GM18909 (cell line): Measurements from ENCODE around the gene EDEM3.
A peak's percentile ranks its signal among the peaks of the same experiment; 100 is the strongest.
"Not testable (repeated sequence)": the region's sequence is repeated elsewhere in the genome, so short reads cannot be mapped to it uniquely, and the experiment has no call there.

Experiments used
- ATAC-seq: cut with Tn5 transposase; IDR thresholded peaks from one replicate; pipeline ENCODE4 v1.9.1; 2021; ENCODE audit warnings: mild to moderate bottlenecking; ENCODE audit not compliant: unreplicated experiment, poor library complexity

Gene EDEM3

GRCh38 chr1:184682956-184683355 lies 71.7 kb downstream of the EDEM3 start:
- no peak for ATAC-seq

- not testable (repeated sequence) for ATAC-seq
Measured at GRCh38 chr1:184680611-184681225, 73.9 kb downstream of the EDEM3 start.

DNA sequence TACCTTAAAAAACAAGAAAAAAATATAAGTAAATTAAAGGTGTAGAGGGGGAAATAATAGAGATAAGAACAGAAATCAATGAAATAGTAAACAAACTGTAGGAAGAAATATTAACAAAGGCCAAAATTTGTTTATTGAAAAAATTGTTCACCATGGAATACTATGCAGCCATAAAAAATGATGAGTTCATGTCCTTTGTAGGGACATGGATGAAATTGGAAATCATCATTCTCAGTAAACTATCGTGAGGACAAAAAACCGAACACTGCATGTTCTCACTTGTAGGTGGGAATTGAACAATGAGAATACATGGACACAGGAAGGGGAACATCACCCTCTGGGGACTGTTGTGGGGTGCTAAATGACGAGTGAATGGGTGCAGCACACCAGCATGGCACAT lies 75.2 kb downstream of the EDEM3 start:
- ATAC-seq = not testable (repeated sequence)

- ATAC-seq = no peak
Measured at GRCh38 chr1:184677344-184677743, 77.3 kb downstream of the EDEM3 start.

- ATAC-seq = no peak
Measured at GRCh38 chr1:184673305-184673704, 81.4 kb downstream of the EDEM3 start.

DNA sequence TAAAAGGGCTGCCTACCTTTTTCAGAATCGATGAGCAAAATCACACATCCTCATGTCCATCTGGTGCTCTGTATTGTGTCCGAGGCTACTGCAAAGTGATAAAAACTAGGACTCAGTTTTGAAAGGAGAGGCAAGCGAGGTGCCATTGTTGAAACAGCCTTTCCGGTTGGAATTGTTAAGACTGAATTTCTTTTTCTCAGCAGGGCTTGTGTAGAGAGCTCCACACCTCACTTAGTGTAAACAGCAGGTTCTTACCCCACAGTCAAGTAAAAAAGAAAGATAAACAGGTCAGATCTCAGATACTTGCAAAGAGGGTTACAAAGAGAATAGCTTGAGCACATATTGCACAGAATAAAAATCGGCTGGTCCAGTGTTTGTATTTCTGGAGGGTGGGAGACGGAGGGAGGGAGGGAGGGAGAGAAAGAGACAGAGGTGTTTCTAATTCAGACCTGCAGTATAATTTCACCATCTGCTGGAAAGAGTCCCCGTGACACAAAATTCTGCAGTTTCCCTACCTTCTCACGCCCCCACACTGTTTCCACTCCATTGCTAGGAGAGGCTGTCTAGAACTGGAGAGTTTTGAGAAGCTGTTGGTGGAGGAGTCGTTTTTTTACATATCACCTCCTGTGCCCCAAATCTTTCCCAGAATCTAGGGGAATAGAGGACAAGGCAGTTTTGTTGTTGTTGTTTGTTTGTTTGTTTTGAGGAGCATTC lies 82.5 kb downstream of the EDEM3 start:
- ATAC-seq = no peak

DNA sequence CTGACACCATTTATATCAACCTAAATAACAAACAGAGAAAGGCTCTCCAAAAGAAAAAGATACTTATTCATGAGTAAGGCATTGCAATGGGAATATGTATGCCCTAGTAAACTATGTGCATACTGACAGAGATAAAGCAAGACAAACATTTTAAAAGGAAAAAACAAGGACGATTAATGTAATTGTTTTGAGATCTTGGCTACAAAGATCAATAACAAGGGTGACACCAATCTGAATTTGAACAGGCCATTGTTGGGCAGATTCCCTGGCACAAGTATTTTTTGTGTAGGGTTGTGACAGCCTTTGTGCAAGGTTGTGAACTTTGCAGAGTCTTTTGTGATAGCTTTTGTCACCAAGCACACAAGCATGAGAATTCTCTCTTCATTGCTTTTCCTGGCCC lies 85.3 kb downstream of the EDEM3 start:
- no peak for ATAC-seq

GRCh38 chr1:184665360-184665759 lies 89.3 kb downstream of the EDEM3 start:
- ATAC-seq = no peak

GRCh38 chr1:184664661-184665060 lies 90.0 kb downstream of the EDEM3 start:
- ATAC-seq = no peak

DNA sequence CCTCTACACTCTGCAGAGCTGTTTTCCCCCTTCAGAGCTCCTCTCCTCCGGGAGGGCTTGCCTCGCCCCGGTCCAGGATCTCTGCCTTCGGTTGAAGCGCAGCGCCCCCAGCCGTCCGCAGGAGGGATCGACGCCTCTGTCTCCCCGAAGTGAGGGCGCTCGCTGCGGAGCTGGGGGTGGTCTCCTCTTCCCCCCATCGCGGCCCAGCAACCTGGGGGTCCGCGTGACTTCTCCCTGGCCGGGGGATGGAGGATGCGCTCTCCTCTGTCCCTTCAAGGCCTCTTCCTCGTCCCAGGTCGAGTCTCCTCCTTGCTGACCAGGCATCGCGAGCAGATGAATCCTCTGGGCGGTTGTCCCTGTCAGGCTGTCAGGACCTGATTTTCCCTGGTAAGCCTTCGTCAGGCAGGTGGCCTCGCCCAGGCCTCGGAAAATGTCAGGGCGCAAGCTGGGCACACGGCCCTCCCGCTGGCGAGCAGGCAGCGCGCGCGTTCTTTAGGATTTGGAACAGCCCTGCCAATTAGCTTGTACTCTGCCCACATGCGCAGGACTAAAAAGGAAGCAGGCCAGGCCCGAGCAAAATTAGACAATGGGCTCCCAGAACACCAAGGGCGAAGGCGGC lies 90.5 kb downstream of the EDEM3 start:
- ATAC-seq = peak; percentile 64

- no peak for ATAC-seq
Measured at GRCh38 chr1:184661801-184662200, 92.9 kb downstream of the EDEM3 start.

DNA sequence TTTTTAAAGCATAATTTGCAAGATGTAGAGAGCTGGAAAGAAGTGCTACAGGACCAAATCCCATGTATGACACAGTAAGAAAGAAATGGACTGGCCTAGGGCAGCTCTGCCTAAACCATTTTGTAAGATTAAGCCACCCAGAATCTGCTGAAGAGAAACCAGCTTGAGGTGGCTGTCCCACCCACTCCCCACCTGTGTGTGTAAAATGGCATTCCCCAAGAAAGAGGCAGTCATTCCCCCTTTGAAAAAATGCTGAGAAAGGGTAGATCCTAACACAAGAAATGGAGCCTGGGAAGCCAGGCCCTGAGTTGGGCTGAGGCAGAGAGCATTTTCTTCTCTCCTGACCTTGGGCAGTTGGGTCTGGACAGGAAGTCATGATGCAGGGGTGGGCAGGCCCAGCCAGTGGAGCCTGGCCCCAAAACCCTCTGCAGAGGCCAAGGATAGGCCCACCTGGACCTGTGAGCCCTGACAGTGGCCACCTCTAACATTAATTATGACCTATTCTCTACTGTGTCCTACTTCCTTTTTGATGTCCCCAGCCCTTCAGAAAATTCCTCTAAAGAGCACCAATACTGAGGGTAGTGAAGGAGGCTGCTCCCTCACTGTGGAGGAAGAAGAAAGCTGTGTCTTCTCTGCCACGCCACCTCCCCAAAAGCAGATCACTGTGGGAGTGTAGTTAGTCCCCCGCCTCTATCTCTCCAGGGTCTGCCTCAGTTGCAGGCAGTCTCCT lies 94.0 kb downstream of the EDEM3 start:
- no peak for ATAC-seq

DNA sequence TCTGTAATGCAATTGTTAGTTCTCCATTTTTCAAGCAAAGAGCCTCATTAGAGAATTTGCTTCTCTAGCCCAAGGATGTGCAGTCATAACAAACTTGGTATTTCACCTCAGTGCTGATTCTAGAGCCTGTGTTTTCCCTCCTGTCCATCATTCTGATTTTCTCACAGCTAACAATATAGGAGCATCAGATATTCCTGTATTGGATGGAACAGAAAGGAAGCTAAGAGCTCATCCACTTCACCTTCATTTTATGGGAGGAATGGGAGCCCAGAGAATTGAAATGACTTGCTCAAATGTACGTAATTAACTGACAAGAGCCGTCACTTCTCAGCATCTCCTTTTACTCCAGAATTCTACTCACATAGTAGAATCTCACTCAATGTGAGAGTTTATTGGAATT lies 96.6 kb downstream of the EDEM3 start:
- ATAC-seq = no peak

DNA sequence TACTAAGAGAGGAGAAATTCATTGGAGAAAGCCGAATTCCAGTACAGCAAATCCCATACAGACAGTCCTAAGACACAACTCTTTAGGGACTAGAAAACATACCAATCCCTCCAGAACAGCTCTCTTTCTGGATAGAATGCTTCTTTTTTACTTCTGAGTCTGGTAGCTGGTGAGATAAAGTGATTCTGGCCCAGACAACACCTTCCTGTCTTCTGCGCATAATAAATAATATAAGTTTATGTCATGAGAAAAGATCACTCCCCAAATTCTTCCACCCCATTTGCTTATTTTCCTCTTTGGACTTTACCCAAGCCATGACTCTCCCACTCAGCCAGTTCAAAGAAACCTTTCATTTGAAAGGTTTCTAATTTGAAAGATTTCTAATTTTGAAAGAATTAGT lies 98.4 kb downstream of the EDEM3 start:
- ATAC-seq = no peak

- ATAC-seq = no peak
Measured at GRCh38 chr1:184655185-184655584, 99.5 kb downstream of the EDEM3 start.

- ATAC-seq = no peak
Measured at GRCh38 chr1:184650177-184650866, 104.3 kb downstream of the EDEM3 start.

DNA sequence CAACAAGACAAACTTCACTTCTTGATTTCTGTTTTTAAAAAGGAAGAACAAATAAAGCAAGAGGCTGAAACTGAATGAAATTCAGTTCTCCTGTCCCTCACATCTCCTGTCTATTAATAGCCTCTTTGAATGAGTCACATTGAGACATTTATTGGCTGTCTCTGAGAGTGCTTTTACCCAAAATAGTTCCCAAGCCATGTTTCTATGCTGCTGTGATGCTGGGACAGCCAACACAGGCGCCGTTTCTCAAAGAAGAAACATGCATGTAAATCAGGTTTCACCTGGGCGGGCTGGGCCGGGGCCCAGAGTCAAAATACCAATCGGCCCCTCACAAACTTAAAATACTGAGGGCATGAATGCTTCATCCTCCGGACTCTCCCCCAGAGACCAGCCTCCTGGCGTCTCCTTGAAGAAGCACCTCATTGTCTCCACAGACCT lies 105.2 kb downstream of the EDEM3 start:
- ATAC-seq = peak; percentile 82

GRCh38 chr1:184648856-184649201 lies 105.8 kb downstream of the EDEM3 start:
- no peak for ATAC-seq

DNA sequence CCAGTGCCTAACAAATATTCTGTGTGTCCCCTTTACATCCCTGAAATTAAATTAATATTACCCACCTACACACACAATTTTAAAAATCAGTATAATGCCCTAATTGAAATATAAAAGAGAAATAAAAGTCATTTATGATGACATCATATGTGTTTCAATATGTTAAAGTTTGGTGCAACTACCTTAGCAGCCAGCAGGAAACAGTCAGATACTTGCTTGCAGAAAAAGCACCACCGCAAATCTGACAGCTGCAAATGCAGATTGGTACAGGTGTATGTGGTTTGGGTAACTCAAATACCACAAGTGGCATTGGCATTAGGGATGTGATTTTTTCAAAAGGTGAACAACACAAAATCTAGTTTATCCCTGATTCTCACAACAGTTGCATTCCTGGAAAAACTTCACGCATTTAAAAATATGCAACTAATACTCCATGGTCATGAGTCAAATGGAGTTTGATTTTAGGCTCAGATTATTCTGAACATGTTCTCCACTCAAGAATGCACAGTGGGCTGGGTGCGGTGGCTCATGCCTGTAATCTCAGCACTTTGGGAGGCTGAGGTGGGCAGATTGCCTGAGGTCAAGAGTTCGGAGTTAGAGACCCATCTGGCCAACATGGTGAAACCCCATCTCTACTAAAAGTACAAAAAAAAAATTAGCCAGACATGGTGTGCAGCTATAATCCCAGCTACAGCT lies 106.3 kb downstream of the EDEM3 start:
- ATAC-seq = no peak

GRCh38 chr1:184647471-184647870 lies 107.2 kb downstream of the EDEM3 start:
- ATAC-seq = no peak
